Psoas muscle (tissue), 8 donors: ENCODE results near the gene ZNF366. TPM values are rescaled to one million over a fixed set of nuclear protein-coding genes. Genes with fewer than 3 reads are reported as not detected.

Experiments
- ATAC-seq, 4 donors: fragments of 200-7000 bp; cut with Tn5 transposase; one replicate each; pipeline ENCODE4 v1.9.1; 2020; ENCODE audit warnings: moderate library complexity in 3 of 4, mild to moderate bottlenecking in 2 of 4
- DNase-seq, 2 donors: peaks; one replicate each; pipeline ENCODE4 v3.0.0-alpha.2; 2020
- H3K27ac ChIP-seq: fragments of 200-600 bp; one replicate; pipeline ENCODE4 v1.8.0; 2022
- H3K27me3 ChIP-seq, 3 donors: fragments of 200-600 bp in 1 of 3; one replicate each; pipeline versions ENCODE4 v1.6.1 to v1.8.0; 2013 to 2022; ENCODE audit warnings: low read length in 2 of 3, mild to moderate bottlenecking in 2 of 3, moderate library complexity in 1 of 3; ENCODE audit not compliant: insufficient read depth in 3 of 3
- H3K36me3 ChIP-seq, 2 donors: fragments of 200-600 bp in 1 of 2; one replicate each; pipeline versions ENCODE4 v1.6.1 to v1.8.0; 2013 to 2022; ENCODE audit warnings: low read depth in 1 of 2, mild to moderate bottlenecking in 1 of 2, moderate library complexity in 1 of 2; ENCODE audit not compliant: insufficient read depth in 1 of 2
- H3K4me1 ChIP-seq: fragments of 200-600 bp; one replicate; pipeline ENCODE4 v1.8.0; 2022
- H3K4me3 ChIP-seq: fragments of 200-600 bp; one replicate; pipeline ENCODE4 v1.8.0; 2022; ENCODE audit warnings: mild to moderate bottlenecking
- H3K9me3 ChIP-seq: fragments of 200-600 bp; one replicate; pipeline ENCODE4 v1.8.0; 2022
- WGBS, 3 donors: extraction: QIAGEN DNeasy Blood & Tissue Kit; methylation state at CpG; one replicate each; pipeline versions ENCODE4 v1.1.6 to v1.1.7; 2013; 5-methylcytosine and 5-hydroxymethylcytosine counted together
- intact Hi-C, 2 donors: fragments of 100-400 bp; cut with DNase I; formaldehyde crosslinking; loops; one replicate each; pipeline versions ENCODE4 v1.11.0 to v1.14.2; 2022
- polyA plus RNA-seq, 3 donors: library from polyadenylated mRNA; stranded (reverse); fragments of 200-250 nt; gene quantifications; one replicate each; pipeline ENCODE4 v1.2.3, GENCODE V29; 2013
- total RNA-seq, 4 donors: library from RNA; stranded (reverse); fragmentation: NEBNext Ultra II Directional in 2 of 4; extraction: Animal tissue kit (Norgen Biotek cat#: 25700) in 2 of 4; gene quantifications; one replicate each; pipeline versions ENCODE4 v1.2.1 to v1.2.4, GENCODE V29; 2021 to 2023
- TF ChIP-seq, protein P1 (sequence below): fragments of 200-600 bp; IDR thresholded peaks from one replicate; pipeline ENCODE4 v1.8.0; 2022; ENCODE audit warnings: antibody characterized with exemption
- donor health status: healthy with polysubstance abuse.
- donor health status: DM: no; HTN: no; CAD: no; lungs with moderate emphysema.
- donor health status: Bipolar disorder and iron deficiency.
- donor health status: healthy.
- donor health status: DM: yes; HTN: yes; CAD: no.
- donor health status: DM: no; HTN: no; CAD: no.
- donor health status: DM: no; HTN: no; CAD: no.
- donor health status: DM: yes; HTN: yes; CAD: no.

Gene ZNF366
- total and polyA plus RNA-seq, 7 donors: 1.2 to 6.6 (median 3.4) TPM

GRCh38 chr5:72486371-72486770 is 20.8 kb downstream of the ZNF366 start:
- no peaks in the 10 kb centered on the region for H3K9me3 ChIP-seq
- ATAC-seq (peak in 1 of 4 donors; percentile 22), DNase-seq (no peak)
- TF ChIP-seq, protein P1, sequence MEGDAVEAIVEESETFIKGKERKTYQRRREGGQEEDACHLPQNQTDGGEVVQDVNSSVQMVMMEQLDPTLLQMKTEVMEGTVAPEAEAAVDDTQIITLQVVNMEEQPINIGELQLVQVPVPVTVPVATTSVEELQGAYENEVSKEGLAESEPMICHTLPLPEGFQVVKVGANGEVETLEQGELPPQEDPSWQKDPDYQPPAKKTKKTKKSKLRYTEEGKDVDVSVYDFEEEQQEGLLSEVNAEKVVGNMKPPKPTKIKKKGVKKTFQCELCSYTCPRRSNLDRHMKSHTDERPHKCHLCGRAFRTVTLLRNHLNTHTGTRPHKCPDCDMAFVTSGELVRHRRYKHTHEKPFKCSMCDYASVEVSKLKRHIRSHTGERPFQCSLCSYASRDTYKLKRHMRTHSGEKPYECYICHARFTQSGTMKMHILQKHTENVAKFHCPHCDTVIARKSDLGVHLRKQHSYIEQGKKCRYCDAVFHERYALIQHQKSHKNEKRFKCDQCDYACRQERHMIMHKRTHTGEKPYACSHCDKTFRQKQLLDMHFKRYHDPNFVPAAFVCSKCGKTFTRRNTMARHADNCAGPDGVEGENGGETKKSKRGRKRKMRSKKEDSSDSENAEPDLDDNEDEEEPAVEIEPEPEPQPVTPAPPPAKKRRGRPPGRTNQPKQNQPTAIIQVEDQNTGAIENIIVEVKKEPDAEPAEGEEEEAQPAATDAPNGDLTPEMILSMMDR: no peak
- H3K36me3 ChIP-seq: peaks cover 0 to 3% of the 10 kb centered on the region in 2 donors
- intact Hi-C loops: no loop called here
- H3K4me3 ChIP-seq: no peak overlapping the region
- no peaks in the 10 kb centered on the region for H3K27me3 ChIP-seq
- peaks cover 16% of the 10 kb centered on the region for H3K4me1 ChIP-seq
- H3K27ac ChIP-seq: peak overlapping the region; percentile 83

GRCh38 chr5:72485430-72485974 is 21.7 kb downstream of the ZNF366 start:
- no peak overlapping the region for H3K4me3 ChIP-seq
- DNase-seq: no peak
- intact Hi-C loops: no loop called here
- H3K9me3 ChIP-seq: no peaks in the 10 kb centered on the region
- peak; percentile 63 to 89 (median 80) for ATAC-seq
- peak overlapping the region; percentile 83 for H3K27ac ChIP-seq
- H3K27me3 ChIP-seq: no peaks in the 10 kb centered on the region
- H3K36me3 ChIP-seq: peaks cover 0 to 3% of the 10 kb centered on the region in 2 donors
- peaks cover 20% of the 10 kb centered on the region for H3K4me1 ChIP-seq
- 44 to 58% (median 50%) methylated on average over 6 of the region's 6 CpGs for WGBS, 3 donors
- TF ChIP-seq, protein P1: no peak

- no peak for DNase-seq
- Histone ChIP-seq H3K27me3 (no peaks in the 10 kb centered on the region), H3K36me3 (no peaks in the 10 kb centered on the region), H3K4me3 (no peak overlapping the region), H3K4me1 (peaks cover 31% of the 10 kb centered on the region), H3K9me3 (no peaks in the 10 kb centered on the region), H3K27ac (no peak overlapping the region)
- WGBS, 3 donors: 81 to 92% (median 81%) methylated on average over 3 of the region's 3 CpGs
- intact Hi-C loops: loop anchor here in 1 of 2 donors (2.0 kb wide), 1 partner anchor 17 kb away; no protein-coding TSS in a partner anchor
- TF ChIP-seq, protein P1: no peak
- no peak for ATAC-seq
Observed at GRCh38 chr5:72482046-72482445, 25.2 kb downstream of the ZNF366 start.

GRCh38 chr5:72480841-72481240 is 26.4 kb downstream of the ZNF366 start:
- TF ChIP-seq, protein P1: no peak
- no peak overlapping the region for H3K27ac ChIP-seq
- H3K4me3 ChIP-seq: no peak overlapping the region
- intact Hi-C loops: no loop called here
- 30 to 51% (median 40%) methylated on average over 9 of the region's 9 CpGs for WGBS, 3 donors
- no peaks in the 10 kb centered on the region for H3K9me3 ChIP-seq
- H3K4me1 ChIP-seq: peaks cover 27% of the 10 kb centered on the region
- H3K36me3 ChIP-seq: no peaks in the 10 kb centered on the region
- H3K27me3 ChIP-seq: no peaks in the 10 kb centered on the region
- ATAC-seq (peak; percentile 78 to 97 (median 95)), DNase-seq (no peak)

DNA sequence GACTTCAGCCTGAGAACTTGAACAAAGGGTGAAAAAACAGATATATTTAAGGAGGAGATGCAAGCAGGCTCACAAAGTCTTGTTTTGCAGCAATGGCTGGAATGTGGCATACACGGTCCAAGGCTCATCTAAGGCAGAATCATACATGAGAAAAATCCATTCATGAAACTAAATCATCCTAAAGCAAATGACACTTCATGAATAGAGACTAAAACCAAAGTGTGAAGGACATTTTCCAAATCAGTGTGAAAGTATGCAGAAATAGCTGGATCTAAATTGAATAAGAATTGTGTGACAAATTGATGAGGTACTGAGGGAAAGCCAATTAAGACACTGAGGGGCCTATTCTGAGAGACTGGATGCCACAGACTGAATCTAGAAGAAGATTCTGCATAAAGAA is 27.3 kb downstream of the ZNF366 start:
- TF ChIP-seq, protein P1: no peak
- WGBS, 3 donors: 75 to 79% (median 78%) methylated on average over 1 of the region's 1 CpG
- no peak overlapping the region for H3K27ac ChIP-seq
- H3K9me3 ChIP-seq: no peaks in the 10 kb centered on the region
- peaks cover 18% of the 10 kb centered on the region for H3K4me1 ChIP-seq
- ATAC-seq (no peak), DNase-seq (no peak)
- H3K27me3 ChIP-seq: no peaks in the 10 kb centered on the region
- intact Hi-C loops: no loop called here
- H3K4me3 ChIP-seq: no peak overlapping the region
- H3K36me3 ChIP-seq: no peaks in the 10 kb centered on the region
